GM21367 (cell line): ENCODE measurements around the gene KRTAP5-1.

Source experiments
- ATAC-seq: cut with Tn5 transposase; IDR thresholded peaks from one replicate; pipeline ENCODE4 v1.9.1; 2021; ENCODE audit not compliant: unreplicated experiment

The KRTAP5-1 gene

DNA sequence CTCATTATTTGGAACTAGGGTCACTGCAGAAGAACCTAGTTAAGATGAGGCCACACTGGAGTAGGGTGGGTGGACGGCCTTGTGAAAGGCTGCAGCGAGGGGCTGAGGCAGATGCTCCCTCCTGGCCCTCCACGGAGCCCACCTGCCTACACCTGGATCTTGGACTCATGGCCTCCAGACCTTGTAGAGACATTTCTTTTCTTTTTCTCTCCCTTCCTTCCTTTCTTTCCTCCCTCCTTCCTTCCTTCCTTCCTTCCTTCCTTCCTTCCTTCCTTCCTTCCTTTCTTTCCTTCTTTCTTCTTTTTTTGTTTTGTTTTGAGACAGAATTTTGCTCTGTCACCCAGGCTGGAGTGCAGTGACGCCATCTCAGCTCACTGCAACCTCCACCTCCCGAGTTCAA is 39.7 kb downstream of the KRTAP5-1 start:
- ATAC-seq: no peak

- no peak for ATAC-seq
Measured at GRCh38 chr11:1544536-1544935, 40.5 kb downstream of the KRTAP5-1 start.

- ATAC-seq: no peak
Measured at GRCh38 chr11:1543606-1544263, 41.3 kb downstream of the KRTAP5-1 start.

DNA sequence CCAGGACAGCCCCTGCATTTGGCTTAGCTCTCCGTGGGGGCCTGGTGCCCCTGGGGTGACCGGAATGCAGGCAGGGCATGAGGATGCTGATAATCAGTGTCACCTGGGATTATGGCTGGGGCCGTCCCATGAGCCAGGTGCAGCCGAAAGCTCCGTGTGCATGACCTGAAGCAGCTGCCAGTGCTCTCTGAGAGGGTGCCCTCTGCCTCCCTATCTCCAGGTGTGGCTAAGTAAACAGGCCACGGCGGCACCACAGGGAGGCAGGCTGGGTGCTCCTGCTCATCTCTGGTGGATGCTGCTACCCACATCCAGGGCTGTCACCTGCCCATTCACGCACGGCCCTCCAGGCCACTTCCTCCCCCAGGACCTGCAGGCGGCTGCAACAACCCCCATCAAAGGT is 42.8 kb downstream of the KRTAP5-1 start:
- no peak for ATAC-seq

DNA sequence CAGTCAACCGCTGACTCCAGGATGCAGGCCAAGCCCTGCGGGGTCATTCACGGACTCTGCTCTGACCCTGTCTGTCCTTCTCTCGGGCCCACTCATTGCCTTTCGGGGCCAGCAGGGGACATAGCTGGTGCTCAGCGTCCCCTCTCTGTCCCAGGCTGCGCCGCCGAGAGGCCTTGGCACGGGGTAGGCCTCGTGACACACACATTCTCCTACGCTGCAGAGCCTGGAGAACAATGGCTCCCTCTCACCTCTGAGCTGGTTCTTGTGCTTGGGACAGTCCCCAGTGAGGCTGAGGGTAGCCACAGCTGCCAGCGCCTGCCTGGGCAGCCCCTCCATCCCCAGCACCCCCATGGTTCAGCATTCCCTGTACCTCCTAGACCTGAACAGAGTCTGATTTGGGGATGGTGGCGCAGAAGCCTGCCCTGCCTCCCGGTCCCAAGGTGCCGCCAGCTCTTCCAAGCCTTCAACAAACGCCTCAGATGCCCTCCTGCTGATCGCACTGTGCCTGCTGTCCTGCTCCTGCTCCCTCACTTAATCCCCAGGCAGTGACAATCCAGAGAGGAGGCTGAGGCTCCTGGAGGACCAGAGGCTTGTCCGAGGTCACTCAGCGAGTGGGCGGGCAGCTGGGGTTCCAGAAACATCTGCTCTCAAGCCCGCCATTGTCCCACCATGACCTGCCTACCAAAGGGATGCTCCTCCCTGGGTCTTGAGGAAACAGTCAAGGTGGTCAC is 43.4 kb downstream of the KRTAP5-1 start:
- ATAC-seq: no peak

DNA sequence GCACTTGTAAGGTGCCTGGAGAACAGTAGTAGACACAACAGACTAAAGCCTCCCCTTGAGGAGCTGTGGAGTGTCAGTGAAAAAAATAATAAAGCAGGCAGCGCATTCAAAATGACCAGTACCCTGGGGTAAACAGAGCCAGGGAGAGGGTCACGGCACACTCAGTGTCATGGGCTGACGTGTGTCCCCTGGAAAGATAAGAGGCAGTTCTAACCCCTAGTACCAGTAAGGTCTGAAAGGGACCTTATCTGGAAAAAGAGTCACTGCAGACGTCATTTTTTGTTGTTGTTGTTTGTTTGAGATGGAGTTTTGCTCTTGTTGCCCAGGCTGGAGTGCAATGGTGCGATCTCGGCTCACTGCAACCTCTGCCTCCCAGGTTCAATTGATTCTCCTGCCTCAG is 45.0 kb downstream of the KRTAP5-1 start:
- no peak for ATAC-seq

- no peak for ATAC-seq
Measured at GRCh38 chr11:1538153-1538552, 46.9 kb downstream of the KRTAP5-1 start.

DNA sequence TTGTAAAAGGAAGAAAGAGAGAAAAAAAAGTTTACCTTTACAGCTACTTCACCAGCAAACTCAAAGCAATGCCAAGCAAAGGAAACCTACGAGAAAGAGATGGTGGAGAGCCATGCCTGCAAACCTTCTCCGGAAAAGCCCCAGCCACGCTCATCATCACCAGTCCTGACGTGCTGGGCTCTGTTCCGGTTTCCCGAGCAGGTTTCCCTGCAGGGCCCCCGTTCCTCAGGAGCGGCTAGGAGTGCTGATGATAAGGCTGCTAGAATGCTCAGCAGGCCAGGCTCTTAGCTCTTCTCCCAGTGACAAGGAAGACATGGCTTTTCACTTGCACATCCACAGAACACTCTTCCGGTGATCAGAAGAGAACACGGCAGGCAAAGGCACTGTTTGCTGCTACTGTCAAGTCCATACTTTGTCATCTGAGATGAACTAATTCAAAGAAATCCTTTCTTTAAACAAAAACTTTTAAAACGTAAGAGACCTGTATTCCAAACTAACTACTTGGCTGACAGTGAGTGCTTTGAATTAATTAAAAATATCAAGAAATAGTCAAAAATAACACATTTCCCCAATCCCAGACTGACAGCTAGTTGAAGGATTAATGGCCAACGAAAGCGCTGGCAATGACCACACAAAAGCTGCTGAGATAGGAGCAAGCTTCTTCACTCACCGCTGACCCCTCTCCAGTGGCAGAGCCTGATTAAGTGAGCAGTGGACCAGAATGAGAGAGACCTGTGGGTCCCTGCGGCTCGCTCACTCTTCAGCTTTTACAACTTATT is 48.8 kb downstream of the KRTAP5-1 start:
- ATAC-seq: no peak

GRCh38 chr11:1534682-1535081 is 50.4 kb downstream of the KRTAP5-1 start:
- ATAC-seq: no peak
